Peyer's patch (tissue), 4 donors: ENCODE results near the gene HS6ST2.

Source experiments
- CTCF ChIP-seq, 6 experiments: fragments of 450-650 bp in 4 of 6; fragments of 200-600 bp in 2 of 6; sonication (generic) in 1 of 6; IDR thresholded peaks; one replicate each; pipeline ENCODE4 v1.5.1; 2017 to 2019; ENCODE audit warnings: antibody characterized with exemption in 6 of 6, mild to moderate bottlenecking in 3 of 6, moderate library complexity in 1 of 6
- POLR2A ChIP-seq, 2 donors: fragments of 450-650 bp; IDR thresholded peaks; one replicate each; pipeline ENCODE4 v1.5.1; 2017; ENCODE audit warnings: antibody characterized with exemption in 2 of 2, mild to moderate bottlenecking in 2 of 2, moderate library complexity in 2 of 2

- TF ChIP-seq CTCF (IDR thresholded peaks at IDR 0.05): no peak
- TF ChIP-seq POLR2A (IDR thresholded peaks at IDR 0.05): no peak
Measured at GRCh38 chrX:132624466-132624865, 334.0 kb downstream of the HS6ST2 start.
